ENCODE data around the gene RNU6-1.

- TF ChIP-seq CTCF (conservative IDR thresholded peaks at IDR 0.05 in 1 of 2, IDR thresholded peaks at IDR 0.05 in 1 of 2; ENCODE audit: low read depth in 1 of 2, low read length in 2 of 2) (no peak), EZH2 (IDR thresholded peaks at IDR 0.05; ENCODE audit: low read length, missing control alignments) (no peak)
Observed at GRCh38 chr15:67839499-67839928, 331 bp downstream of the RNU6-1 start.

All from fibroblast of lung (primary cell).